GM18520 (cell line): Measurements from ENCODE around the gene C2CD4A.
"Not testable (repeated sequence)": the region's sequence is repeated elsewhere in the genome, so short reads cannot be mapped to it uniquely, and the experiment has no call there.

ENCODE experiments used
- ATAC-seq: cut with Tn5 transposase; IDR thresholded peaks from one replicate; pipeline ENCODE4 v1.9.1; 2021; ENCODE audit not compliant: unreplicated experiment

Gene C2CD4A

DNA sequence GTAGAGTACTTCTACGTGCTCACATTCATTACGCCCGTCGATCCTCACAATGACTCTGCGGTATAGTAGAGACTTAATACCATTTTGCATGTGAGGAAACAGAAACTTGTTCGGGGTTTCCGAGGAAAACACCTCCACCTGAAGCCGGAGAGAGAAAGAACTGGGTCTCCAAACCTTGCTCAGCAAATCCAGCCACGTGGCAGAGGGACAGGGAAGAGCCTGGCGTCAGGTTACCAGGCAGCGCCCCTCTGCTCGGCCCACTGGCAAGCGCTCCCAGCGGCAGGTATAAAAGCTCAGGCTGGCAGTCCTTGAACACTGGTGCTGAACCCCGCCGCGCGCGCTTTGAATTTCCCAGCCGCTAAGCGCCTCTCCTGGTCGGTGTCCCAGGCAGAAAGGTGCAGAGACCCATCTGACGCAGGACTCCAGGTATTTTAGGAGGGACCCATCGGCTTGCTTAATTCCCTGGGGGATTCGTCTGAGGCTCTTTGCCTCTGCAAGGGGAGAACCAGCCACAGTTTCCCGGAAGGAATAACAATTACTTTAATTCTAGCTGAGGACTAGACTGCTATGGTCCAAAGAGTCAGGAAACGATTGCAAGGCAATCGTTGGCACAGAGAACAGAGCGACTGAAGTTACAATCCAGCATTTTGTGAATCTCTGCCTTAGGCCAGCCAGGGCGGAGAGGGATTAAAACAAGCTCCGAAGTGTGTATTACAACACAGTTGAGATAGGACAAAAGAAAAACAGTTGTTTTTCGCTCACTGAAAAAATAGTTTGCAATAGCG is at the start of gene C2CD4A:
Gene C2CD4A (plus strand): TSS at position 315 of the 785 bp plus-strand sequence. CDS start 637 bp downstream, outside the sequence.
- ATAC-seq, result no peak

DNA sequence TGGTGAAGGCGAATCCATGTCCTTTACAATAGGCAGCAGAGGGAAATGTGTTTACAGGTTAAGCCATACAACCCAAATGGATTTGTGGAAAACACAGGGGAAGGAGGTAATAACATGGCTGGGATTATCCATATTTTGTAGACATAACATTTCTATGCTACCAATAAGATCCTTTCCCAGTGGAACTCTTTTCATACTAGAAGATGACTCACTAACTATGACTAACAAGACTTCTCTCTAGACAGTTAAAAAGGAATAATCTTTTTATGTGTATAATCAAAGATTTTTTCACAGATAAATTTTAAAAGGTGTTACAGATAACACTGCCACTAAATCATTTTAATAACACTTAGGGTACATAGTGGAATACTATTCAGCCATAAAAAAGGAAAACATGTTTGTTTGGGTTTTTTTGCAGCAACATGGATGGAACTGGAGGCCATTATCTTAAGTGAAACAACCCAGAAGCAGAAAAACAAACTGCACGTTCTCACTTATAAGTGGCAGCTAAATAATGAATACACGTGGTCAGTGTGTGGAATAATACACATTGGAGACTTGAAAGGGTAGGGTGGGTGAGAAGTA is 46.1 kb upstream of the C2CD4A start:
- no peak for ATAC-seq

DNA sequence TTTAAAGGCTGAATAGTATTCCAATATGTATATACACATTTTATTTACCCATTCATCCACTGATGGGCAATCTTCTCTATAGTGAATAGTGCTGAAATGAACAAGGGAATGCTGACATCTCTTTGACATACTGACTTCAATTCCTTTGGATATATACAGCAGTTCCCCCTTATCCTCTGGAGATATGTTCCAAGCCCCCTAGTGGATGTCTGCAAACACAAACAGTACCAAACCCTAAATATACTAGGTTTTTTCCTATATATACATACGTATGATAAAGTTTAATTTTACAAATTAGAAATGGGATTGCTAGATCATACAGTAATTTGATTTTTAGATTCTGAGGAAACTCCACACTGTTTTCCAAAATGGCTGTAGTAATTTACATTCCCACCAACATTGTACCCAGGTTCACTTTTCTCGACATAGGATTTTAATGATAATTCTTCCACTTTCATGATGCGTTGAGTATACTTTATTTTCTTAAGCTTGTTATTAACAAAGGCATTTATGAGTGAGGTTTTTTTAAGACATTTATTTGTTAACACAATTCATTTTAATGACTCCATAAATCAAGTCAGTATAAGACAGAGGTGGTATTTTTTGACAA is 44.7 kb upstream of the C2CD4A start:
- ATAC-seq, result no peak

GRCh38 chr15:62026487-62027262 is 40.1 kb upstream of the C2CD4A start:
- ATAC-seq, result no peak

- no peak for ATAC-seq
These were observed 39.6 kb upstream of the C2CD4A start for GRCh38 chr15:62027263-62027565.

GRCh38 chr15:62027916-62028315 is 38.9 kb upstream of the C2CD4A start:
- no peak for ATAC-seq

DNA sequence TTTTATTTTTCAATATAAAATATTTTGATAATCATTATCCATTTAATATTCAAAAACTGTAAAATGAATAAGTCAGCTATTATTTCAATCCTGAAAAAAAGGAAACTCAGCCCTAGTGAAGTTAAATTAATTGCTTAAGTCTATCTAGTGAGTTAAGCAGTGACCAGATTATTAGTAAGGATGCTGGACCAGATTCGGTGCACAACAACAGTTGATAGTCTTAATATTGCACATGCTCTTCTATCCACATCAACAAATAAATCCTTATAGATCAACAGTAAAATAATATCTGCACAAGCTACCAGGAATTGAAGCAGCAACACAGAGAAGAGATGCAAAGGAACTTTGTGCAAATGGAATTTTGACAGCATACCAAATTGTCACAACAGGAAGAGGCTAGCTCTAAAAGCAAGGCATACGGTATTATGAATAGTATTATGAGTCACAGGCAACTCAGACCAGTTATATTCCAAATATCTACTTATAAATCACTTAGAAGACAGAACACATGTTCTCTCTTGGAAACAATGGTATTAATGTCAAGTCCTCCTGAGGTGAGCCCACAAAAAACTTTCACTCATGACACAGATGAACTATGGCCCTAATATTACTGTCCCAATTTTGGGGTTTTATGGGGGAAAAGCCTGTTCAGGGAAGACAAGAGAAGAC is 31.4 kb upstream of the C2CD4A start:
- no peak for ATAC-seq

DNA sequence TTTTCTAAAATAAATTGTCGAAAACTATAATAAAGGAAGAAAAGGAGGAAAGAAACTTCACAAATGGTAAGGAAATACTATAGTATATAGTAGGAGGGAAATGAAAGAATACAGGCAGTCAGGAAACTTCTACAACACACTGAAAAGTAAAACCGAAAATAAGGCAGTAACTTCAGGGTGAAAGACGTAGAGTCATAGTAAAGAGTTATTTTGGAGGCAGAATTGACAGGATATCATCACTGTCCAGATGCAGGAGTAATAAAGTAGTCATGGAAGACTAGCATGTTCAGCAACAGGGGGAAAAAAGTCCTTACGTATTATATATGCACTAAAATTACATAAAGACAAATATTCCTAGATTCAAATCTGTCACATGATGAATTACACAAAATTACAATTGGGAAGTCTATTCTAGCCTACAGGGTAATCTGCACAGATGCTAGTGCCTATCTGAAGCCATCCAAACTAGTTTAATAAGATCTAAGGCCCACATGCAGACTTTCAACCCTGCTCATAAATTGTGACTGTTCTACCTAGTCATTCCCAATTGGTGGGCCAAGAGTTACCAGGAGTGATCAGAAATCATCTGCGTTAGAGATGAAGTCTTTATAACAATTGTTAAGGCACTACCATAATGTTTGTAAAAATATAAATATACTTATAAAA is 20.6 kb upstream of the C2CD4A start:
- ATAC-seq, result no peak

DNA sequence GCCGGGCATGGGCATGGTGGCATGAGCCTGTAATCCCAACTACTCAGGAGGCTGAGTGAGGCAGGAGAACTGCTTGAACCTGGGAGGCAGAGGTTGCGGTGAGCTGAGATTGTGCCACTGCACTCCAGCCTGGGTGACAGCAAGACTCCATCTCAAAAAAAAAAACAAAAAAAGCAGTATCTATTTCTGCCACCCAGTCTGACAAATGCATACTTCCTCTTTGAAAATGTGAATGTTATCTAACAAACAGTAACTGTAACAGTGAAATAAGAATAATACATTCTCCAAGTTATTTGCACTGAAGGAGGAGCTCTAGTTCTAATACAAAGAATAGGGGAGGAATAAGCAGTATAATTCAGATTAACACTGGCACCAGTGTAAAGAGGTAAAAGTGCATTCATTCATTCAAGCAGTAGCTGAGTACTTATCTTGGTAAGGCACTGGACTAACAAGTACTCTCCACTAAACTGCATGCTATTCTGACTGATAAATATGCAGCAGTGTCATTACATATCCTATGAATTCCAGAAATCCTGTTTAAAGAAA is 19.4 kb upstream of the C2CD4A start:
- no peak for ATAC-seq

DNA sequence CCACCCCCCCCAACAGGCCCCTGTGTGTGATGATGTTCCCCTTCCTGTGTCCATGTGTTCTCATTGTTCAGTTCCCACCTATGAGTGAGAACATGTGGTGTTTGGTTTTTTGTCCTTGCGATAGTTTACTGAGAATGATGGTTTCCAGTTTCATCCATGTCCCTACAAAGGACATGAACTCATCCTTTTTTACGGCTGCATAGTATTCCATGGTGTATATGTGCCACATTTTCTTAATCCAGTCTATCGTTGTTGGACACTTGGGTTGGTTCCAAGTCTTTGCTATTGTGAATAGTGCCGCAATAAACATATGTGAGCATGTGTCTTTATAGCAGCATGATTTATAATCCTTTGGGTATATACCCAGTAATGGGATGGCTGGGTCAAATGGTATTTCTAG is 18.5 kb upstream of the C2CD4A start:
- ATAC-seq, result not testable (repeated sequence)

DNA sequence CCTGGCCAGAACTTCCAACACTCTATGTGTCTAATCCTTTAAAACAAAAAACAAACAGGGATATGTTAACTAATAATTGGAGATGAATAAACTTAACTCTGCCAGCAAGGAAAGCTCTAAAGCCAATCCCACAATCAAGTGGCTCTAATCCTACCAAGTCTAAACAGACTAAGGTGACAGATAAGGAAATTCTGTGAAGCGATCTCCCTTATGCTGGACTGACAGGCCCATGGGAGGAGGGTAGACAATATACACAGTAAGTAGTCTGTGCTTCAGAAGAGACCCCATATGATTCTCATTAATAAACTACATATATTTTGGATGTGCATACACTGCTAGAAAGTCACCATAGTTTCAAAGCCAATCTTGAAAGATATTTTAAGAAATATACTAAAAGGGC is 16.7 kb upstream of the C2CD4A start:
- ATAC-seq, result no peak

- ATAC-seq, result no peak
These were observed 15.6 kb upstream of the C2CD4A start for GRCh38 chr15:62051166-62051565.

GRCh38 chr15:62052713-62053112 is 14.1 kb upstream of the C2CD4A start:
- ATAC-seq, result no peak

GRCh38 chr15:62053439-62054085 is 13.2 kb upstream of the C2CD4A start:
- no peak for ATAC-seq

- no peak for ATAC-seq
These were observed 11.8 kb upstream of the C2CD4A start for GRCh38 chr15:62054979-62055378.

- no peak for ATAC-seq
These were observed 9.3 kb upstream of the C2CD4A start for GRCh38 chr15:62057341-62057980.

- ATAC-seq, result no peak
These were observed 8.3 kb upstream of the C2CD4A start for GRCh38 chr15:62058327-62059028.

DNA sequence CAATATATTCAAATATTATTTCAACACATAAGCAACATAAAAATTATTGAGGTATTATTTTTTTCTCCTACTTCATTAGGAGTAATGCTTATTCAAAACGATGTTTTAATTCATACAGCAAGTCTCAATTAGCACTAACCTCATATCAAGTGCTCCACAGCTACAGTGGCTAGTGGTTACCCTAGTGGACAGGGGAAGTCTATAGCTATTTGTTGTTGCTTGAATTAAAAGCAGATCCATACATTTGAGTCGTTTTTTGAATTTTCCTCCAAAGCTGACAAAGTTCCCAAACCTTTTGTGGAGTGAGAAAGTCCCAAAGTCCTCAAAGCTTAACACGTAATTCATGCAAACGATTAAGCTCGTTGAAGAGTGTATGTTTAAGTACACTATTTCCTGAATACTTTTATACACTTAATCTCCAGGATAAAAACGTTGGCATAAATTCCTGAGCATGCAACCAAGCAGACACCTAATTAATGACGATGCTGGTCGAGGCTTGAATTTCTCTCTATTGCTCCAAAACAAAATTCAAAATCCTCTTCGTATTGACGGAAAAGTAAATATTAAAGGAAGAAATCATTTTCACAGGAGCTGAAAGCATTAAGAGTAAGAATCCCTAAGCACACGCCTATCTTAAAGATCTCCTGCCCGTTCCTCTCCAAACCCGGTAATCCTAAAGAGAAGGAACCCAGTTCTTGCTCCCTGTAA is 7.5 kb upstream of the C2CD4A start:
- no peak for ATAC-seq
